G401.6 (cell line): ENCODE data around the gene SHTN1.

ENCODE experiments used
- FAIRE-seq: peaks from 2 replicates; lab custom pipeline; 2012; peaks lifted over from hg19 to GRCh38; lab: Jason Lieb, UNC

Gene SHTN1

GRCh38 chr10:117005026-117005526 is at the start of gene SHTN1:
TSS of gene SHTN1 (minus strand) at chr10:117005187. CDS start at chr10:117005079, 108 bp downstream.
- no peak for FAIRE-seq

GRCh38 chr10:117053482-117053881 is 48.5 kb upstream of the SHTN1 start:
- no peak for FAIRE-seq

- no peak for FAIRE-seq
These were observed 43.0 kb upstream of the SHTN1 start for GRCh38 chr10:117047947-117048346.

GRCh38 chr10:117016266-117016665 is 11.3 kb upstream of the SHTN1 start:
- FAIRE-seq = no peak

GRCh38 chr10:117014835-117015234 is 9.8 kb upstream of the SHTN1 start:
- FAIRE-seq = no peak

GRCh38 chr10:117007080-117007479 is 2.1 kb upstream of the SHTN1 start:
- no peak for FAIRE-seq

- FAIRE-seq = no peak
These were observed 604 bp upstream of the SHTN1 start for GRCh38 chr10:117005527-117006055.

GRCh38 chr10:117004227-117005025 is 561 bp downstream of the SHTN1 start:
- no peak for FAIRE-seq

GRCh38 chr10:117003336-117003735 is 1.7 kb downstream of the SHTN1 start:
- no peak for FAIRE-seq

GRCh38 chr10:117002206-117002605 is 2.8 kb downstream of the SHTN1 start:
- FAIRE-seq = no peak

GRCh38 chr10:117001144-117001543 is 3.8 kb downstream of the SHTN1 start:
- no peak for FAIRE-seq

GRCh38 chr10:117000580-117000979 is 4.4 kb downstream of the SHTN1 start:
- FAIRE-seq = no peak

- FAIRE-seq = no peak
These were observed 6.8 kb downstream of the SHTN1 start for GRCh38 chr10:116998172-116998571.

- no peak for FAIRE-seq
These were observed 8.0 kb downstream of the SHTN1 start for GRCh38 chr10:116997015-116997414.

- no peak for FAIRE-seq
These were observed 9.3 kb downstream of the SHTN1 start for GRCh38 chr10:116995648-116996047.

- no peak for FAIRE-seq
These were observed 10.7 kb downstream of the SHTN1 start for GRCh38 chr10:116994113-116994890.

- FAIRE-seq = no peak
These were observed 11.4 kb downstream of the SHTN1 start for GRCh38 chr10:116993610-116994009.

- FAIRE-seq = no peak
These were observed 12.8 kb downstream of the SHTN1 start for GRCh38 chr10:116992183-116992582.

- FAIRE-seq = no peak
These were observed 14.6 kb downstream of the SHTN1 start for GRCh38 chr10:116990276-116990800.

GRCh38 chr10:116989439-116989838 is 15.5 kb downstream of the SHTN1 start:
- no peak for FAIRE-seq

- no peak for FAIRE-seq
These were observed 16.7 kb downstream of the SHTN1 start for GRCh38 chr10:116988311-116988710.

GRCh38 chr10:116985611-116986010 is 19.4 kb downstream of the SHTN1 start:
- no peak for FAIRE-seq
